Body of pancreas (tissue), 4 donors: Measurements from ENCODE around the gene CRYGN. TPM values are rescaled to one million over a fixed set of nuclear protein-coding genes. Genes with fewer than 3 reads are reported as not detected.

ENCODE experiments used
- ATAC-seq: fragments of 150-250 bp; one replicate; pipeline ENCODE4 v1.9.1; 2016
- DNase-seq, 4 donors: peaks; one replicate each; pipeline ENCODE4 v3.0.0-alpha.2; 2019
- H3K27ac ChIP-seq, 4 donors: fragments of 200-600 bp; sonication (generic); 1 replicate in 3 of 4; 2 replicates in 1 of 4; pipeline versions ENCODE4 v1.5.1 to v1.6.1; 2016 to 2019; ENCODE audit warnings: mild to moderate bottlenecking in 1 of 4, mixed read lengths in 1 of 4, moderate library complexity in 1 of 4
- H3K27me3 ChIP-seq, 2 donors: fragments of 200-600 bp; sonication (generic); one replicate each; pipeline ENCODE4 v1.6.0; 2016; ENCODE audit warnings: mild to moderate bottlenecking in 1 of 2
- H3K36me3 ChIP-seq, 2 donors: fragments of 200-600 bp; sonication (generic); replicated peaks in 1 of 2; 2 replicates each; pipeline ENCODE4 v1.5.1; 2016; ENCODE audit warnings: low read depth in 2 of 2; ENCODE audit not compliant: insufficient read depth in 1 of 2
- H3K4me1 ChIP-seq: fragments of 200-600 bp; sonication (generic); one replicate; pipeline ENCODE4 v1.6.0; 2016
- H3K4me3 ChIP-seq, 2 donors: fragments of 200-600 bp; sonication (generic); 1 replicate in 1 of 2; 2 replicates in 1 of 2; pipeline ENCODE4 v1.5.1; 2016 to 2019
- H3K9me3 ChIP-seq, 3 donors: fragments of 200-600 bp; sonication (generic); 1 replicate in 2 of 3; 2 replicates in 1 of 3; pipeline ENCODE4 v1.5.1; 2016
- POLR2A ChIP-seq, 3 donors: fragments of 450-650 bp; IDR thresholded peaks; one replicate each; pipeline ENCODE4 v1.6.1; 2016; ENCODE audit warnings: antibody characterized with exemption in 3 of 3, mild to moderate bottlenecking in 2 of 3
- WGBS, 2 donors: methylation state at CpG; one replicate each; pipeline ENCODE4 v1.1.5; 2017; 5-methylcytosine and 5-hydroxymethylcytosine counted together
- intact Hi-C: fragments of 100-400 bp; cut with DNase I; formaldehyde crosslinking; loops from one replicate; pipeline ENCODE4 v1.15.1; 2023
- total RNA-seq, 2 donors: library from RNA; depleted of rRNA; stranded (reverse); fragments of >200 nt; gene quantifications; one replicate each; pipeline ENCODE4 v1.1.0, GENCODE V29; 2016
- TF ChIP-seq, protein P1 (sequence below), 7 experiments: fragments of 450-650 bp in 4 of 7; fragments of 200-600 bp in 3 of 7; sonication (generic) in 3 of 7; IDR thresholded peaks; one replicate each; pipeline ENCODE4 v1.5.1; 2016 to 2019; ENCODE audit warnings: antibody characterized with exemption in 7 of 7

CRYGN gene
- total RNA-seq, 2 donors from 2014 or later = not detected

GRCh38 chr7:151468217-151469018, 28.5 kb upstream of the CRYGN start:
- Histone ChIP-seq H3K27me3 (no peaks in the 10 kb centered on the region), H3K27ac (no peak overlapping the region), H3K9me3 (no peaks in the 10 kb centered on the region), H3K36me3 (peaks cover 0 to 18% of the 10 kb centered on the region in 2 donors), H3K4me3 (no peak overlapping the region), H3K4me1 (no peaks in the 10 kb centered on the region)
- WGBS, 2 donors = 91 to 95% methylated on average over 19 of the region's 19 CpGs
- intact Hi-C loops = no loop called here
- DNase-seq = no peak
- no peak for TF ChIP-seq POLR2A (IDR thresholded peaks at IDR 0.05)
- TF ChIP-seq, protein P1, sequence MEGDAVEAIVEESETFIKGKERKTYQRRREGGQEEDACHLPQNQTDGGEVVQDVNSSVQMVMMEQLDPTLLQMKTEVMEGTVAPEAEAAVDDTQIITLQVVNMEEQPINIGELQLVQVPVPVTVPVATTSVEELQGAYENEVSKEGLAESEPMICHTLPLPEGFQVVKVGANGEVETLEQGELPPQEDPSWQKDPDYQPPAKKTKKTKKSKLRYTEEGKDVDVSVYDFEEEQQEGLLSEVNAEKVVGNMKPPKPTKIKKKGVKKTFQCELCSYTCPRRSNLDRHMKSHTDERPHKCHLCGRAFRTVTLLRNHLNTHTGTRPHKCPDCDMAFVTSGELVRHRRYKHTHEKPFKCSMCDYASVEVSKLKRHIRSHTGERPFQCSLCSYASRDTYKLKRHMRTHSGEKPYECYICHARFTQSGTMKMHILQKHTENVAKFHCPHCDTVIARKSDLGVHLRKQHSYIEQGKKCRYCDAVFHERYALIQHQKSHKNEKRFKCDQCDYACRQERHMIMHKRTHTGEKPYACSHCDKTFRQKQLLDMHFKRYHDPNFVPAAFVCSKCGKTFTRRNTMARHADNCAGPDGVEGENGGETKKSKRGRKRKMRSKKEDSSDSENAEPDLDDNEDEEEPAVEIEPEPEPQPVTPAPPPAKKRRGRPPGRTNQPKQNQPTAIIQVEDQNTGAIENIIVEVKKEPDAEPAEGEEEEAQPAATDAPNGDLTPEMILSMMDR (IDR thresholded peaks at IDR 0.05) = no peak
- ATAC-seq = no peak

DNA sequence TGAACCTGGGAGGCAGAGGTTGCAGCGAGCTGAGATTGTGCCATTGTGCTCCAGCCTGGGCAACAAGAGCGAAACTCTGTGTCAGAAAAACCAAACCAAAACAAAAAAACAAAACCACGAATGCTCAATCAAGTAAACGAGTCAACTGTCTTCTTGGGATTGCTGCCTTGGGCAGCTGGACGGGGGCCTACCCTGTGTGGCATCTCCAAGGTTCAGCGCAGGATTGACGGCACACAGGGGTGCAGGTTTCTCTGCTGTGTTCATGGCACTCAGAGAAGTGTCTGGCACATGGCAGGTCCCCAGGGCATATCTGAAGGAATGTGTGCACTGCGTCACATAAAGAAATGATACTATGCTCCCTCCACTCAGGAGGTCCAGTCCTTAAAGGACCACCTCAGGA, 25.2 kb upstream of the CRYGN start:
- ATAC-seq (no peak), DNase-seq (no peak)
- TF ChIP-seq, protein P1 (IDR thresholded peaks at IDR 0.05) = no peak
- no peak for TF ChIP-seq POLR2A (IDR thresholded peaks at IDR 0.05)
- Histone ChIP-seq H3K27me3 (no peaks in the 10 kb centered on the region), H3K9me3 (no peaks in the 10 kb centered on the region), H3K36me3 (peaks cover 0 to 17% of the 10 kb centered on the region in 2 donors), H3K4me3 (no peak overlapping the region), H3K4me1 (peaks cover 11% of the 10 kb centered on the region), H3K27ac (no peak overlapping the region)
- intact Hi-C loops = no loop called here
- WGBS, 2 donors = 90 to 91% methylated on average over 7 to 8 of the region's 8 CpGs

DNA sequence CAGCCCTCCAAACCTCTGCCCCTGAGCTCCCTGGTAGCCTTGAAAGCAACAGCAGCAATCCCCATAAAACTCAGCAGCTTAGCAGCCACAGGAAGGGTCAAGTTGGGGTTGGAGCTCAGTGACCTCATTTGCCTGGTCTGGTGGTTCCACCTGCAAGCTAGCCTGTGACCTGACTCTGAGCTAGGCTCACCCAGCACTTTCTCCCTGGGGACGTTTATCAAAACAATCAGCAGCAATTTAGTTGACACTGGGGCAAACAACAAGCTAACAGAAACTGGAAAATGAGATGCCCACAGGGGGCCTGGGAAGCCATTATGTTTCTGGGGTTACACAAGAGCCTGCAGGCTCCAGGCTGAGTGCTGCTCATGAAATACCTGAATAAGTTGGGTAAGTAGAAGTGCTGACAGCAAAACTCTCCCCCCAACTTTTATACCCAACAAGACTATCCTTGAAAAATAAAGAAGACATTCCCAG, 22.4 kb upstream of the CRYGN start:
- intact Hi-C loops = no loop called here
- H3K36me3 ChIP-seq = peaks cover 0 to 9% of the 10 kb centered on the region in 2 donors
- H3K9me3 ChIP-seq = no peaks in the 10 kb centered on the region
- H3K27ac ChIP-seq = no peak overlapping the region
- H3K4me1 ChIP-seq = peaks cover 23% of the 10 kb centered on the region
- ATAC-seq (no peak), DNase-seq (no peak)
- H3K27me3 ChIP-seq = no peaks in the 10 kb centered on the region
- no peak overlapping the region for H3K4me3 ChIP-seq
- 56 to 60% methylated on average over 1 of the region's 1 CpG for WGBS, 2 donors
- TF ChIP-seq, protein P1 (IDR thresholded peaks at IDR 0.05) = no peak
- TF ChIP-seq POLR2A (IDR thresholded peaks at IDR 0.05) = no peak

GRCh38 chr7:151461942-151462230, 21.9 kb upstream of the CRYGN start:
- no peak overlapping the region for H3K4me3 ChIP-seq
- H3K9me3 ChIP-seq = no peaks in the 10 kb centered on the region
- peaks cover 23% of the 10 kb centered on the region for H3K4me1 ChIP-seq
- DNase-seq (no peak), ATAC-seq (no peak)
- H3K36me3 ChIP-seq = peaks cover 0 to 9% of the 10 kb centered on the region in 2 donors
- intact Hi-C loops = no loop called here
- H3K27ac ChIP-seq = no peak overlapping the region
- no peaks in the 10 kb centered on the region for H3K27me3 ChIP-seq
- 62% methylated on average over 4 of the region's 4 CpGs for WGBS, 2 donors
- TF ChIP-seq, protein P1 (IDR thresholded peaks at IDR 0.05) = no peak
- TF ChIP-seq POLR2A (IDR thresholded peaks at IDR 0.05) = no peak
